Neural progenitor cell (in vitro differentiated cells): ENCODE results near the gene NXPH2. TPM values are rescaled to one million over a fixed set of nuclear protein-coding genes. Genes with fewer than 3 reads are reported as not detected.

ENCODE experiments used
- DNase-seq: peaks from one replicate; pipeline ENCODE4 v3.0.0-alpha.2; 2016; ENCODE audit warnings: low spot score
- H2AFZ ChIP-seq: fragments of 200-600 bp; sonication (generic); replicated peaks from 2 replicates; pipeline ENCODE4 v1.6.1; 2016; ENCODE audit warnings: antibody characterized with exemption
- H3F3A ChIP-seq: fragments of 200-600 bp; sonication (generic); 2 replicates; pipeline ENCODE4 v1.6.1; 2016; ENCODE audit warnings: antibody characterized with exemption, low read depth
- H3K27ac ChIP-seq: fragments of 200-600 bp; sonication (generic); 2 replicates; pipeline ENCODE4 v1.5.1; 2016; ENCODE audit warnings: mild to moderate bottlenecking
- H3K27me3 ChIP-seq: fragments of 200-600 bp; sonication (generic); 2 replicates; pipeline ENCODE4 v1.6.1; 2016; ENCODE audit warnings: mild to moderate bottlenecking, moderate library complexity
- H3K36me3 ChIP-seq: fragments of 200-600 bp; sonication (generic); 2 replicates; pipeline ENCODE4 v1.5.1; 2016
- H3K4me1 ChIP-seq: fragments of 200-600 bp; sonication (generic); 2 replicates; pipeline ENCODE4 v1.6.1; 2016; ENCODE audit warnings: mixed run types
- H3K4me2 ChIP-seq: fragments of 200-600 bp; sonication (generic); 2 replicates; pipeline ENCODE4 v1.6.1; 2016
- H3K4me3 ChIP-seq: fragments of 200-600 bp; sonication (generic); 2 replicates; pipeline ENCODE4 v1.5.1; 2016
- H3K79me2 ChIP-seq: fragments of 200-600 bp; sonication (generic); 2 replicates; pipeline ENCODE4 v1.6.1; 2016; ENCODE audit warnings: low read depth
- H3K9ac ChIP-seq: fragments of 200-600 bp; sonication (generic); 2 replicates; pipeline ENCODE4 v1.6.1; 2016
- H3K9me3 ChIP-seq: fragments of 200-600 bp; sonication (generic); 2 replicates; pipeline ENCODE4 v1.5.1; 2016; ENCODE audit warnings: low read depth
- H4K20me1 ChIP-seq: fragments of 200-600 bp; sonication (generic); 2 replicates; pipeline ENCODE4 v1.6.1; 2016; ENCODE audit warnings: low read depth
- H3K27ac Mint-ChIP-seq: 3 replicates; pipeline ENCODE4 v1.8.0; 2021; ENCODE audit warnings: mixed read lengths
- H3K27me3 Mint-ChIP-seq: 2 replicates; pipeline ENCODE4 v1.8.0; 2022; ENCODE audit warnings: low read depth, mild to moderate bottlenecking, inconsistent platforms, moderate library complexity, mixed read lengths; ENCODE audit not compliant: insufficient read depth
- H3K36me3 Mint-ChIP-seq: 3 replicates; pipeline ENCODE4 v1.8.0; 2021; ENCODE audit warnings: mixed read lengths
- H3K4me1 Mint-ChIP-seq: 3 replicates; pipeline ENCODE4 v1.8.0; 2021; ENCODE audit warnings: mixed read lengths
- H3K4me3 Mint-ChIP-seq: 3 replicates; pipeline ENCODE4 v1.8.0; 2021; ENCODE audit warnings: mild to moderate bottlenecking, moderate library complexity, mixed read lengths
- H3K9me3 Mint-ChIP-seq: 3 replicates; pipeline ENCODE4 v1.8.0; 2020; ENCODE audit warnings: mixed read lengths
- CTCF ChIP-seq: fragments of 200-600 bp; sonication (generic); IDR thresholded peaks from 2 replicates; pipeline ENCODE4 v1.5.1; 2017; ENCODE audit warnings: antibody characterized with exemption, mild to moderate bottlenecking
- EZH2 ChIP-seq: fragments of 200-600 bp; sonication (generic); IDR thresholded peaks from 2 replicates; pipeline ENCODE4 v1.6.1; 2017; ENCODE audit warnings: antibody characterized with exemption, mild to moderate bottlenecking, moderate library complexity
- EZH2phosphoT487 ChIP-seq: fragments of 200-600 bp; sonication (generic); IDR thresholded peaks from 2 replicates; pipeline ENCODE4 v1.6.1; 2017; ENCODE audit warnings: antibody characterized with exemption
- total RNA-seq: library from RNA; depleted of rRNA; stranded (reverse); fragments of >200 nt; gene quantifications from 2 replicates; pipeline ENCODE4 v1.2.3, GENCODE V29; 2015; ENCODE audit warnings: low replicate concordance

NXPH2 gene
- total RNA-seq, 1 donor from 2014 or later = 4.3 TPM

DNA sequence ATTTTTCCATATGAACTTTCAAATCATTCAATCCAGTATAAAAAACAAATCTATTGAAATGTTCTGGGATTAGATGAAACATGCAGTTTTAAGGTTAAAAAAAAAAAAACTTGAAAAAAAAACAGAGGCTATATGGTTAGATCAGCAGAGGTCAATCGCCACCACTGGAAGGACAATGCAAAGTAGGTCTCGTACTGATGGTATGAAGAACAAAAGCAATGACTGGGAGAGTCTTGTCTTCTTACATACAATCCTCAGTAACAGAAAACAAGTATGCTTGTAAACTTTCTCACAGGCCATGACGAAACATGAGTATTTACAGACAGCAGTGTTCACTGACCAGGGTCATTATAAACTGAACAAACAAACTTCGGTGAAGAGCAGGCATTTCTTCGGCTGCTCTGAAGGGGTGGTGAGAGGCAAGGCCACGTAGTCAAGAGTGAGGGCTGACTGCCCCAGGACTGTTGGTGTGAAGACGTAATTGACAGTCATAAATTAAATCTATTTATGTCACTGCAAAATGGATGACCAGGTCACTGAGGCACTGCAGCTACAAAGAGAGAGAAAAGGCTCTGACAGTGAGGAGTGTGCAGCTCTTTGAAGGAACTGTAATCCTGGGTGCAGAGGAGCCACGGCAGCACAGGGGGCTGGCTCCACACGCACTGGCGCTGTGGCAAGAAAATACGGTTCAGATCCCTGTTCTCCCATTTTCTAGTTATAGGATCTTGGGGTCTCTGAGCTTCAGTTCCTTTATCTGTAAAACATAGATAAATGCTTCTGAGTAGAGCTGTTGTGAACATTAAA lies 60.0 kb downstream of the NXPH2 start:
- Histone ChIP-seq H2AFZ (no peak overlapping the region), H3K36me3 (no peaks in the 10 kb centered on the region), H3K9me3 (no peaks in the 10 kb centered on the region), H4K20me1 (no peaks in the 10 kb centered on the region), H3K27me3 (no peaks in the 10 kb centered on the region), H3K4me2 (no peak overlapping the region), H3K27ac (no peak overlapping the region), H3K79me2 (no peaks in the 10 kb centered on the region), H3K4me1 (peaks cover 27% of the 10 kb centered on the region), H3K4me3 (no peak overlapping the region), H3K9ac (no peak overlapping the region), H3F3A (peaks cover 12% of the 10 kb centered on the region)
- Mint-ChIP-seq H3K27me3 (no peaks in the 10 kb centered on the region), H3K27ac (no peak overlapping the region), H3K4me1 (peaks cover 21% of the 10 kb centered on the region), H3K4me3 (no peak overlapping the region), H3K36me3 (no peaks in the 10 kb centered on the region), H3K9me3 (no peaks in the 10 kb centered on the region)
- TF ChIP-seq EZH2phosphoT487 (no peak), EZH2 (no peak)
- no peak for DNase-seq

- Histone ChIP-seq H3K4me3 (no peak overlapping the region), H3K27me3 (no peaks in the 10 kb centered on the region), H3K9ac (no peak overlapping the region), H4K20me1 (no peaks in the 10 kb centered on the region), H3K9me3 (no peaks in the 10 kb centered on the region), H3K79me2 (no peaks in the 10 kb centered on the region), H3K27ac (no peak overlapping the region), H3K4me1 (peaks cover 12% of the 10 kb centered on the region), H2AFZ (no peak overlapping the region), H3K4me2 (no peak overlapping the region), H3F3A (peaks cover 4% of the 10 kb centered on the region), H3K36me3 (no peaks in the 10 kb centered on the region)
- no peak for DNase-seq
- Mint-ChIP-seq H3K4me1 (peaks cover 7% of the 10 kb centered on the region), H3K4me3 (no peak overlapping the region), H3K27me3 (no peaks in the 10 kb centered on the region), H3K9me3 (no peaks in the 10 kb centered on the region), H3K36me3 (no peaks in the 10 kb centered on the region), H3K27ac (no peak overlapping the region)
- TF ChIP-seq CTCF (no peak), EZH2phosphoT487 (no peak)
Observed at GRCh38 chr2:138718405-138718804, 61.8 kb downstream of the NXPH2 start.

- no peaks in the 10 kb centered on the region for H4K20me1 ChIP-seq
- H3K4me3 ChIP-seq = no peak overlapping the region
- H3K27me3 Mint-ChIP-seq = no peaks in the 10 kb centered on the region
- H3K4me1 ChIP-seq = peaks cover 6% of the 10 kb centered on the region
- peaks cover 7% of the 10 kb centered on the region for H3K4me1 Mint-ChIP-seq
- H3F3A ChIP-seq = no peaks in the 10 kb centered on the region
- H3K9ac ChIP-seq = no peak overlapping the region
- H2AFZ ChIP-seq = no peak overlapping the region
- H3K4me3 Mint-ChIP-seq = no peak overlapping the region
- H3K9me3 Mint-ChIP-seq = no peaks in the 10 kb centered on the region
- H3K36me3 ChIP-seq = no peaks in the 10 kb centered on the region
- no peaks in the 10 kb centered on the region for H3K27me3 ChIP-seq
- H3K27ac Mint-ChIP-seq = no peak overlapping the region
- no peak for DNase-seq
- TF ChIP-seq EZH2phosphoT487 (no peak), CTCF (peak; percentile 29)
- no peaks in the 10 kb centered on the region for H3K9me3 ChIP-seq
- no peak overlapping the region for H3K4me2 ChIP-seq
- H3K27ac ChIP-seq = no peak overlapping the region
- no peaks in the 10 kb centered on the region for H3K36me3 Mint-ChIP-seq
- no peaks in the 10 kb centered on the region for H3K79me2 ChIP-seq
Observed at GRCh38 chr2:138716183-138716582, 64.0 kb downstream of the NXPH2 start.

DNA sequence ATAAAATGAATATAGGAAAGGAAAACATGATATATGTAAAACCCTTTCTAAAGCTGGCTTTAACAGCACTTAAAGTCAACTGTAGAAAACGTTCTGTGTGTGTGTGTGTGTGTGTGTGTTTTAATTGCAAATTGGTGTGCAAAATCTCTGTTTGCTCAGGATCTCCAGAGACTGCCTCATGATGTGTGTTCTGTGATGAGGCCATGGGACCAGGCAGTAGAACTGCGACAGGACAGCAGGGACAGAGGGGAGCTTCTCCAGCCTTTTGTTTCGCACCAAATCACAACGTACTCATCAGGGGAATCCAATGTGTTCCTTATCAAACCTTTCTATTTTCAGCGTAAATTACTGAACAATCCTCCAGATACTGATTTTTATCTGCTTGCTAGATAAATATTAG lies 66.7 kb downstream of the NXPH2 start:
- Mint-ChIP-seq H3K9me3 (no peaks in the 10 kb centered on the region), H3K27ac (no peak overlapping the region), H3K4me1 (peaks cover 7% of the 10 kb centered on the region), H3K27me3 (no peaks in the 10 kb centered on the region), H3K4me3 (no peak overlapping the region), H3K36me3 (no peaks in the 10 kb centered on the region)
- no peak for DNase-seq
- Histone ChIP-seq H3K4me1 (peaks cover 6% of the 10 kb centered on the region), H3K4me3 (no peak overlapping the region), H3K9me3 (no peaks in the 10 kb centered on the region), H3K27ac (no peak overlapping the region), H3K4me2 (no peak overlapping the region), H2AFZ (peak overlapping the region; percentile 65), H3K79me2 (no peaks in the 10 kb centered on the region), H3K27me3 (no peaks in the 10 kb centered on the region), H3F3A (no peaks in the 10 kb centered on the region), H3K9ac (no peak overlapping the region), H4K20me1 (no peaks in the 10 kb centered on the region), H3K36me3 (no peaks in the 10 kb centered on the region)
- TF ChIP-seq EZH2 = no peak
- no peak for TF ChIP-seq EZH2phosphoT487
- TF ChIP-seq CTCF = no peak
